HG02852 (cell line): ENCODE results near the gene PRRT1.
"Not testable (repeated sequence)": the region's sequence is repeated elsewhere in the genome, so short reads cannot be mapped to it uniquely, and the experiment has no call there.

Experiments
- ATAC-seq: cut with Tn5 transposase; IDR thresholded peaks from one replicate; pipeline ENCODE4 v1.9.1; 2021; ENCODE audit warnings: mild to moderate bottlenecking, moderate library complexity; ENCODE audit not compliant: unreplicated experiment

The PRRT1 gene

GRCh38 chr6:32152769-32153563 lies 1.2 kb upstream of the PRRT1 start:
- ATAC-seq = no peak

- no peak for ATAC-seq
These were observed 417 bp downstream of the PRRT1 start for GRCh38 chr6:32151181-32151862.

DNA sequence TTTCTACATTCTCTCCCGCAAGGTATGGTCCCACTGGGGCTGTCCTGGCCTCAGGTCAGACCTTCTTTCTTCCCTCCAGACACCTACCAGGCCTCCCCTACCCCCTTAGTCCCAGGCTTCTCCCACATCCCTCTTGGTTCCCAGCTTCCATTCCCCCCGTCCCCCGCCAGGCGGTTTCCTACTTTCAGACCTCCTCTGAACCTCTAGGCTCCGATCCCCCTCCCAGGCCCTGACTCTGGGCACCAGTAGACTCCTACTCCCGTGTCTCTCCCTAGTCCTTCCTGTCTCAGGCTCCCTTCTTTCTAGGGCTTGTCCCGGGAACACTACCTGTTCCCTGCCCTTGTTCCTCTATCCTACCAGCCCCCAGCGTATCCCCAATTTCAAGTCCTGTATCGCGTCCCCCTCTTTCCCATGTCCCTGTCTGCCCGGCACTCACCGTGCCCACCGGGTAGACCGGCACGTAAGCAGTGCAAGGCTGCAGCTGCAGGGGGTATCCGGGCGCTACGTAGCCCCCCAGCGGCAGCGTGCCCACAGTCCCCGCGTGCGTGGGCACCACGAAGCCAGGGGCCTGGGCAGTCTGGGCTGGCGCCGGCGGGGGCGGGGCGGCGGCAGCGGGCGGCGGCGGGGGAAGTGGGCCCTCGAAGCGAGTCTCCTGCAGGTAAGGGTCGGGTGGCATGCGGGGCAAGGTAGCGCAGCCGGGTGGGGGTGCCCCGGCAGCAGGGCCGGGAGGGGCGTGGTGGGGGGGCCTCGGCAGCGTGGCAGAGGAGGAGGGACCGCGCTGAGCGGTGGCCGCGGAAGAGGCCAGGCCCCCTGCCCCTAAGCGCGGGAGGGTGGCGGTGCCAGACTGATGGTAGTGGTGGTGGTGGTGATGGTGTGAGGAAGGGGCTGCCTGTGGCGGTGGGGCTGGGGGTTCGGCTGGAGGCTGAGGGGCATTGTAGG lies 1.5 kb downstream of the PRRT1 start:
- no peak for ATAC-seq

GRCh38 chr6:32149092-32149755 lies 2.5 kb downstream of the PRRT1 start:
- ATAC-seq = no peak

DNA sequence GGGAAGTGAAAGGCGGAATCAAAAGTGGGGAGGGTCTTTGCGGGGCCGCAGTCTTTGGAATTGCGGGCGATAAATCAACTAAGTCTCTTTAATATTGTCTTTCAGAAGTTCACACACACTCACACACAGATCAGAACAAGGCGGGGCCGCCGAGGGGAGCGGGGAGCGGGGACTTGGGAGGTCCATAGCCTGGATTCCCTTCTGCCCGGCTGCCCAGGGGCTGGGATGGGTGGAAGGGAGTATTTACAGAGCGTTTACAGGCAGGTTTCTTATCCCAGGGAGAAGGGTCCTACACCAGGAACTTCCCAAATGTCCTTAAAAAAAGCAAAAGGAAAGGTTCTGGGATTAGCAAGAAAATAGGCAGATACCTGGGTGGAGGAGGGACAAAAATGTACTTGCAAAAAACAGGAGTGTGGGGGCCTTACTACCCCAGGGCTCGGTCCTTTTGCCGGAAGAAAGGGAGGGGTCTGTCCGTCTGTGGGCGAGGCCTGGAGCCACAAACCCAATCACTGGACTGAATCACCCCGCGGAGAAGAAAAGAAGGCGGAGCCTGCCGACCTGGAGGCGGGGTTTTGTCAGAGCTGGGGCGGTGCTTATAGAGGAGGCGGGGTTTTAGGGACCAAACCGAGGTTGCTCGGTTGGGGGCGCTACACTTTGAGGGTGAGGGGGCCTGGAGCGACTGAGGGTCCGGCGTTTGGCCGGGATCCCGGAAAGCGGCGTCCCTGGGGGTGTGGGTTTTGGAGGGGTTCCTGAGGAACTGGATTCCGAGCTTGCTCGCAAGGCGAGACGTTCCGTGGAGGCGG lies 3.2 kb downstream of the PRRT1 start:
- ATAC-seq = no peak

DNA sequence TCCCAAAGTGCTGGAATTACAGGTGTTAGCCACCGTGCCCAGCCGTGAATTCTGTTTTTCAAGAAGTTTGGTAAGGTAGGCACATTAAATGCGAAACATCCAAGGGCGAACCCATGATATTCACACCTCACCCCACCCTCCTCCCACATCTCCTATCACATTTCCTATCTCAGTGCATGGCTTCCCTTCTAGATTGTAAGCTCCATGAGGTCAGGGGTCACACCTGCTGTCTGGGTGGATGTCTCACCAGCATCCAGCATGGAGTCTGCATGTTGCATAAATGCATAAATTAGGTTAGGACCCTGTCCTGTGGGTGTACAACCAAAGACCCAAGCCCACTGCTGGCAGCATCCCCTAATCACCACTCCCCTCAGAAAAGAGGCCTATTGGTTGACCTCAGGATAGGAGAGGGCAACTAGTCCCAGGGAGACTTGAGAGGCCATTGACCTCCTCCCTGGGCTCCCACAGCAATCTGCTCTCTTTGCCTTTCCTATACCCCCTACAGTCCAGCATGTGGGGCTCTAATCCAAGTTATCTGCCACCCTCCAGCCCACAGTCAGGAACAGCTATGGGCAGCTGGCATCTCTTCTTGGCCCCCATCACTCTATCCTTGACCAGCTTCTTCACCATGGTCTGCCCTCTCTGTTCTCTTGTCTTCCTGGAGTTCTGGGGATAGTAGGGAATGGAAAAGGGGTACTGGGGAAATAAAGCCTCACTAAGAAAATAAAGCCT lies 4.2 kb downstream of the PRRT1 start:
- ATAC-seq = no peak

DNA sequence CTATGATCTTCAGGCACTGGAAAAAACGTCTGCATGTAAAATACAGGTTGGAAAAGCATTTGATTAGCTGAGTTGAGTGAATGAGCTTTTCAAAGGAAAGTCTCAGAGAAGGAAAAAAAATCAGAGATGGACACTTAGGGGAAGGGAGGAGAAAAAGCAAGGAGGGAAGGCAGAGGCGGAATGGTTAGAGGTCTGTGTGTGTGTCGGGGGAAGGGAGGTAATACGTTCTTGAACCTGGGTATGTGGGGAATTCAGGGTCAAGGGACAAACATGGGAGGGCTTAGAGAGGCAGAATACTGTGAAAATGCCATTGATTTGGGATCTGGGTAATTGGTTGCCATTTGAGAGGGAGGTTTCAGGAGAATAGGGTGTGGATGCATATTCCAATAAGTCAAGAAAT lies 5.1 kb downstream of the PRRT1 start:
- no peak for ATAC-seq

DNA sequence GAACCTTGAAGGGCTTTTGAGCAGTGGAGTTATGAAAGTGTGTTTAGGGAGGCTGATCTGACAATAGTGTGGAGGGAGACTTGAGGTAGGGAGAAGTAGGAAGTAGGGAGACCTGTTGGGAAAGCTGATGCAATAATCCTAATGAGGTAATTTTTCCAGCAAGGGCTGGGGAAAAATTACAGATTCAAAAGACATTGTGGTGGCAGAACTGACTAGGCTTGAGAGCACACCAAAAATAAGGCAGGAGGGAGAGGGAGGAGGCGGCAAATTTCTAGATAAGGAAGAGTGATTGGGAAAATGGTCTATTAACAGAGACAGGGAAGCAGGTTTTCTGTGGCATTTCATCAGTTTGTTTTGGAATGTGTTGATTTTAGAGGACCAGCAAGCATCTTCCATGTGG lies 5.5 kb downstream of the PRRT1 start:
- no peak for ATAC-seq

DNA sequence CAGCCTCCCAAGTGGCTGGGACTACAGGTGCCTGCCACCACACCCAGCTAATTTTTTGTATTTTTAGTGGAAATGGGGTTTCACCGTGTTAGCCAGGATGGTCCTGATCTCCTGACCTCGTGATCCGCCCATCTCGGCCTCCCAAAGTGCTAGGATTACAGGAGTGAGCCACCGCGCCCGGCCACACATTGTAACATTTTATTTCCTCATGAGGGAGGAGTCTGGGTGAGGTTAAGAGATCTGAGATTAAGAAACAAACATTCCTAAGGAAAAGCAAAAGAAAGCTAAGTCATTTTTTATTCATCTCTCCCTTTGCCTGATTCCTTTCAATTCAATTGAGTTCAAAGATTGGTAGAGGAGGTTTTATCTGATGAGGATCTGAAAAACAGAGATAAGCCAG lies 7.5 kb downstream of the PRRT1 start:
- not testable (repeated sequence) for ATAC-seq

- ATAC-seq = no peak
These were observed 11.2 kb downstream of the PRRT1 start for GRCh38 chr6:32140420-32141046.

DNA sequence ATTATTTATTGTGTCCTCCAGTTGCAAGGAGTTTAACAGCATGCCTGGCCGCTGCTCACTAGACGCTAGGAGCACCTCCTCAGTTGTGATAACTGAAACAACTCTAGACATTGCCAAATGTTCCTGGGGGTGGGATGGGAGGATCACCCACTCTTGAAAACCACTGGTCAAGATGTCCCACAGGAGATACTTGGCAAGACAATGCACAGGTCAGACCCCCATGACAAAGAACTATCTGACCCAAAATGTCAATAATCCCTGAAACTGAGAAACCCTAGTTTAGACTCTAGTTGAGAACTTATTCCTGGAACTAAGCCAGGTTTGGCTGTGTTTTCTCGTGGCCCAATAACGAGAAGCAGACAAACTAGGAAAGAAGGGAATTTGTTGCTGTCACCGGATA lies 12.1 kb downstream of the PRRT1 start:
- no peak for ATAC-seq

GRCh38 chr6:32137454-32137853 lies 14.3 kb downstream of the PRRT1 start:
- no peak for ATAC-seq

GRCh38 chr6:32133786-32134185 lies 18.0 kb downstream of the PRRT1 start:
- no peak for ATAC-seq

DNA sequence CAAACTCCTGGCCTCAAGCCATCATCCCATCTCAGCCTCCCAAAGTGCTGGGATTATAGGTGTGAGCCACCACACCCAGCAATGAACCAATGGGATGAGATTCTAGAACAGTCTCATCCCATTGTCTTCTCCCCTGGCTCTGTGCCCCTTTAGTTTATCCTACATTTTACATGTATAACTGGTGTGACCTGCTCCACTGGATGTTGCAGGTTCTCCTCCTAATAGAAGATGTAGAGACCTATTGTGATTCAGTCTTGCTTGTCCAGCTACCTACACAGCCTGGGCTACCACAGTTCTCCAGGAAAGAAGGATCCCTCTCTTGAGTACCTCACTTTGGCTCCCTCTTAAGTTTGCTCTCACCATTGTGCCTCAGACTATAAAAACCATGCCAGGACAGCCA lies 19.6 kb downstream of the PRRT1 start:
- ATAC-seq = no peak

GRCh38 chr6:32131439-32131948 lies 20.2 kb downstream of the PRRT1 start:
- no peak for ATAC-seq

- ATAC-seq = no peak
These were observed 22.2 kb downstream of the PRRT1 start for GRCh38 chr6:32129297-32130088.

DNA sequence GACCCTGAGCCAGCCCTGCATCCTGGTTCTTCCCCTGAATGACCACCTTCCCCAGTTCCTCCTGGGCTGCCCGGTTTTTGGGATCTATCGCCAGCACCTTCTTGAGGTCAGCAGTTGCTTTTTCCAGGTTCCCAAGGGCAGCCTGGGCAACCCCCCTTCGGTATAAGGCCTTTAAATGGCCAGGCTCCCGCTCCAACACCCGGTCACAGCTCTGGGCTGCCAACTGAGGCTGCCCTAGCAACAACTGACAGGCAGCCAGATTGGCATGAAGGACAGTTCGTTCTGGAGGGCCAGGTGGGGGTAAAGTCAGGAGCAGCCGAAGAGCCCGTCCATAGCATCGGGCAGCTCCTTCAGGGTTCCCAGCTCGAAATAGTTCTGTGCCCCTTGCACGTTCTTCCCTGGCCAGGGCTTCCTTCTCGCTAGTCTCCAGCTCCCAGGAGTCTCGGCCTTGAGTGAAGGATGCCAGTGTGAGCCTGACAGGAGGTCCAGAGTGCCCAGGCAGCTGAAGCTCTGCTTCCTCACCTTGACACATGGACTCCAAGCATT lies 22.9 kb downstream of the PRRT1 start:
- ATAC-seq = no peak
